Stimulated activated CD8-positive, alpha-beta memory T cell treated with anti-CD3 and anti-CD28 coated beads, Interleukin-15, amount 100 ng/mL, for 1 hour (primary cell): Measurements from ENCODE around the gene SLC13A3.

Experiments
- DNase-seq: peaks from one replicate; pipeline ENCODE4 v3.0.0-alpha.2; 2020; ENCODE audit warnings: low read depth

The SLC13A3 gene

DNA sequence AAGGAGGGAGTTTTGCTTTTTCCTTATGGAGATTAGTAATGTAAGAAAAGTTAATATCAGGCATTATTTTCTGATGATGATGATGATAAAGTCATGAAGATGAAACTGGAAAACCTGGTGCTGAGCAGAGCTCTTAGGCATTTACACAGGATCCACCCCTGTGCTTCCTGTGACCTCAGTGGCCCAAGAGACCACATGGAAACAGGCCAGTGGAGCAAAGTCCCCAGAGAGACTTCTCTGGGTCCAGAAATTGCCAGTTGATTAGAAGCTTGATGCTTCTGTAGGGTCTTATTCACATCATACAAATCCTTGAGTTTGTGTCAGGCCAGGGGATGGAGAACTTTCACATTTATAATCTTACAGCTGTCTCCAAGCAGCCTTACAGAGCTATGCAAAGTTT is 46.1 kb downstream of the SLC13A3 start:
- DNase-seq = no peak

GRCh38 chr20:46604551-46605133 is 46.6 kb downstream of the SLC13A3 start:
- DNase-seq = no peak

- DNase-seq = no peak
Measured at GRCh38 chr20:46602429-46602828, 48.8 kb downstream of the SLC13A3 start.

- no peak for DNase-seq
Measured at GRCh38 chr20:46601603-46602122, 49.6 kb downstream of the SLC13A3 start.

- DNase-seq = no peak
Measured at GRCh38 chr20:46600286-46600752, 50.9 kb downstream of the SLC13A3 start.

DNA sequence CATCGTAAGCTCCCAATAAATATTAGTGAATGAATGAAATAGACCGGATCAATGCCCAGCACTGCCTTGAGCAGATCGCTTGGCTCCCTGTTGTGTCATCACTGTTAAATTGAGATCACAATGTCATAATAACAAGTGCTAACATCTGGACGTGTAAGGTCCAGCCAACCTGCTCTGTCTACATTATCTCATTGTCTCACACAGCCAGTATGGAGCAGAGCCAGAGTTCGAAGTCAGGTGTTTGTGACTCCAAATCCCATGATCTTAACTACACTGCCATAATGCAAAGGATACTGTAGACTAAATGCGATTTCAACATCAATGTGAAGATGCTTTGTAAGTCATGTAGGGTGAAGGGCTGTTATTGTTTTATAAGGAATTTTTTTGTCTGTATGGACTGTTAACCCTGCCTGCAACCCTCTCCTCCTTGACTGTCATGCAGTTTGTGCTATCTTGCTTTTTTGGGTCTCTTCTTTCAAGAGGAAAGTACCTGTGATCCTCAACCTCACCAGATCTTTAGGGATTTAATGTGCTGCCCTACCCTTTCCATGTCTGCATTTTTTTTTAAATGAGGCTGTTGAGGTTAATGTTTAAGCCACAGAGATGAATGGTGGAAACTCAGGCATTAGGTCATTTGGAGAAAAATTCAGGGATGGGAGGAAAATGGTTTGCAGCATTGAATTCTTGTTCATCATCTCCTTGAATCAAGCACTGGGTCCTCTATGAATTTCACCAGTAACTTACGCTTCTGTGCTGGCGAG is 51.9 kb downstream of the SLC13A3 start:
- no peak for DNase-seq

DNA sequence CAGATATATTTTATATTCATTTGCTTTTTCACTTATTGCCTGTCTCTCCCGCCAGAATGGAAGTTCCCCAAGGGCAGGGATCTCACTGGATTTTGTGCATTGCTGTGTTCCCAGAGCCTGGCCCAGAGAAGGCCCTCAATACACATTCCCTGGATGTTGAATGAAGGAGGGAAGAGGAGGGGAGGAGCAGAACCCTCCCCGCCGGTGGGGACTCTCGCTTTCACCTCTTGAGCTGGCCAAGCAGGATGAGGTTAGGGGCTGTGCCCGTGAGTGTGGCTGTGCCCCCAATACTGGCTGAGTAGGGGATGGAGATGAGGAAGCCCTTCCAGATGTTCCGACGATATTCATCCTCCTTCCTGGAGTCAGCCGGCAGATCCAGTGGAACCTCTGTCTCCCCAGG is 55.3 kb downstream of the SLC13A3 start:
- DNase-seq = no peak

DNA sequence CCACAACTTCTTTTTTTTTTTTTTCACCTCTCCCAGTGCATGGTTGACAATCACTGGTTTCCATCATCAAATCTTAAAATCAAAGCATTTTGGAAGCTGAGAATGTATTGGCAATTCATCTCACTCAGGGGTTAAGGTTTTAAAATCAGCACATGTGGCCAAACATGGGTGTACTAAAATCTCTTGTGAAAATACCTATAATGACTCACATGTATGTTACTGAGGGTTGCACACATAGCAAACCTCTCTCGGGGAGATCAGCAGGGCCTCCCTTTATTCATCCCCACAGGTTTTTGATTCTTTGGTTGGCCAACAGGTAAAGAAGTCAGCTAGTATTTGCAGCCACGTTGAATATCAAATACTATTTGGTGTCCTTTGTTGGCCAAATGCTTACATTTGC is 56.5 kb downstream of the SLC13A3 start:
- no peak for DNase-seq

GRCh38 chr20:46592580-46593362 is 58.5 kb downstream of the SLC13A3 start:
- DNase-seq = no peak

DNA sequence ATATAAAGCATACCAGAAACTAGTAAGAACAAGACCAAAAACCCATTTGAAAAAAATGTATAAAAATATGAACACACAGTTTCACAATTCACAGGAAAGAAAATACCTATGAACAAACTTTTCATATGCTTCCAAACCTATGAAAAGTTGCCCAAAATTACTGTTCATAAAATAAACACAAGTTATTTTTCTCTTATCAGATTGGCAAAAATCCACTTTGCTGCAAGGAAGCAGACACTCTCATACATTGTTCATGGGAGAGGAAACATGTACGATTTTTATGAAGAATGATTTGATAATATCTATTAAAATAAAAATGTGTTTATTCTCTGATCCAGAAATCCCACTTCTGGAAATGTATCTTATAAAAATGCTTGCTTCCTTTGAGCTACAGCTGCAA is 60.8 kb downstream of the SLC13A3 start:
- no peak for DNase-seq

DNA sequence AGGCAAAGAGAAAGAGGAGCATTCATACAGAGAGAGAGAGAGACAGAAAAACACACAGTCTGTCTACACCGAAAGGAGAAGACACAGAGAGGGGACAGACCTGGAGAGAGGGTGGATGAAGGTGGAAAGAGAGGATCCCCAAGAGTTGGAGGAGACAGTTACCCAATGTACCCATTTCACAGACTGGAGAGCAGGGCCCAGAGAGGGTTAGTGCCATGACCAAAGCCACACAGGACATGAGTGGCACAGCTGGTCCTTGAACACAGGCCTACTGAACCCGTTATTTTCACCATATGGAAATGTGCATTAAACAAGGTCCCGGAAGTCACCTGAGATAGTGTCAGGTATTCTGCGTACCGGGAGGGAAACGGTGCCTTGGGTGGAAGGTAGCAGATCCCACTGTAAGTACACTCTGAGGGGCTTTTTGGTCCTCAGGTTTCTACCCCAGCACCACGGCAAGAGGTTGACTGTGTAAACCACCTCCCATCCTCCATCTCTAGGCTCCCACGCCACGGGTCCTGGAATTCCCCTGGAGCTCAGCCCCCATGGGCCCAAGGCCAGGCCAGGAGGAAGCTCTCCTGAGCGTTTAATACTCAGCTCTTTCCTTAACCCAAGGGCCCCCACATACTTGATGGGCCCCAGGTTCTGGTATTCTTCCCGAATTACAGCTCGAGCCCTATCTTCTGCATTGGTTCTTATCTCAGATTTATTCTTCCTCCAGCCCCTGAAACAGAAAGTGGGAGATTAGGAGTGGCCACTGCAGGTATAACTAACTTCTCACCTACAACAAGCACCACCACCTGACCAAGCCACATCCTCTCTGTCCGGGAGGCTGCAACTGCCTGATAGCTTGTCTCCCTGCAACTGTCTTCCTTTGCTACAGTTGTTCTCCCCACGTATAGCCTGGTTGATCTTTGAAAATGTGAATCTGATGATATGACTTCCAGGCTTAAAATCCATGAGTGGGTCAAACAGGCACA is 62.4 kb downstream of the SLC13A3 start:
- DNase-seq = no peak

DNA sequence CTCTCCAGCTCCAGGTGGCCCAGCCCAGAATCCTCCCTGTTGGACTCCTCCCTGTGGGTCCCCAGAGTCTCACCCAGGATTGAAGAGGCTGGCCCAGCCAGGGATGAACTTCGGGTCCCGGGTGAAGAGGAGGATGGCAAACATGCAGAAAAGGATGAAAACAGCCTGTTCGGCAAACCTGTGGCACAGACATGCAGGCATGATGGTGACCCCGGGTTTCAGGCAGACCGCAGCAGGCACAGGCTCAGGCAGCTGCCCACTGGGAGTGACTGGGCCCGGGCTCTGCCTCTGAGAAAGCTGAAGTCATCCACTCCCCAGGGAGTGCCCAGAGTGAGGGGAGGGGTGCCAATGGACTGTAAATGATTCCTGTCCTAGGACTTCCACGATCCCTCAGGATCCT is 63.3 kb downstream of the SLC13A3 start:
- no peak for DNase-seq

GRCh38 chr20:46586724-46587123 is 64.5 kb downstream of the SLC13A3 start:
- no peak for DNase-seq

DNA sequence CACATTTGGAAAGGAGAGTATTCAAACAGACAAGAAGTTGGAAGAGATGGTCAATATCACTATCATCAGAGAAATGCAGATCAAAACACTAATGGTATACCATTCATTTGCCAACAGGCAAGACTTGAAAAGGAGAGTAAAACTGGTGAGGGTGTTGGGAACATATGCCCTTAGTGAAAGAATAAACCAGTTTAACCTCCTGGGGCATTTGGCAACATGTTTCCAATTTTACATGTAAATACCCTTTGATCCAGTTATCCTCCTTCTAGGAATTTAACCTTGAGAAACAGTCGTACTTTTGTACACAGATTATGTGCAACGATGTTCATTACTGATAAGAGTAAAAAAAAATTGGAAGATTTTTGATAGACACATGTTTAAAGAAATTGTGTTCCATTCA is 66.8 kb downstream of the SLC13A3 start:
- no peak for DNase-seq

DNA sequence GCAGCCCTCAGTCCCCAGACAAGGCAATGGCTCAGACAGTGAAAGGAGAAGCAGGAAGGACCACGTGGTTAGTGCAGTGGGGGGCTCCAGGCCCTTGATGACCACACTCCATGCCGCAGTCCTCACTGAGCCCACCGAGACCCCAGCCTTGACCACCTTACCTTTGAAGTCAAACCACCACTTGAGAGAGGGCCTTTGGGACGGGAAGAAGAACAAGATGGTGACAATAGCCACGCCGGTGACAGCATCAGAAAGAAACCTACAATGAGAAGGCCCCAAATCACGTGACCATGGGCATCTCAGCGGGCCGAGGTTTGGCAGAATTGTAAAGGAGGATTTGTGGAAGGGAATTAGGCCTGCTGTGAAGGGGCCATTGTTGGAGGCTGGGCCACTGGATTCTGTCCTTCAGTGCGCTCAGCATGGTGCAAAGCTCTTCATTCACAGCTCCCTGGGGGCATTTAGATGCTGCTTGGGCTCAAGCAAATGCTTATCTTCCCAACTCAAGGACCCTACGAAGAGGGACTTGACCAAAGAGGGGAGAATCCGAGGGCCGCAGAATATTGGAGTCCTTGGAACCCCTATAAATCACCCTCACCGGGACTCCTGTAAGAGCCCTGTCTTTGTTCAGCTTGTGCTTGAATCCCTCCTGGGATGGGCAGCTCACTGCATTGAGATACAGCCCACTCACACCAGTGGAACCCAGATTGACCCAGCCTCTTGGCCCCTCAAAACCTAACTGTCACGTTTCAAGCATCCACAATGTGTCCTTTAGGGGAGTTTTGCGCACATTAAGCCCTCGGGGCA is 67.6 kb downstream of the SLC13A3 start:
- no peak for DNase-seq

DNA sequence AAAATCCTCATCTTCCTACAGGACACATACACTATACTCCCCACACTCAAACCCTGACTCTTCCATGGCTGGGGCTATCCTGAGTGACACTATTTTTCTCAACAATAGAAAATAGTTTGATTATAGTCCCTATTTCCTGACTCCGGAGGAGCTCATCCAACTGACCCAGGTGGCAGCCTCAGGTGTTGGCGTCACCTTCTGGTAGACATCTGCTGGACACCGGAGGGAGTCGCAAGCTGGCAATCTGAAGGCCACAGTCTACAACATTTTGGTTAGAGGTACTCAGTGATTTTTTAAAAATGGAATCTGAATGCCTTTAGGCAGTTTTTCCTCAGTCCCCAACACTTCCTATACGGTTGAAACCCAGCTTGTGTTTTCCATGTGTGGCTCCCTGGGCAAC is 68.6 kb downstream of the SLC13A3 start:
- DNase-seq = no peak

GRCh38 chr20:46581391-46581790 is 69.9 kb downstream of the SLC13A3 start:
- DNase-seq = no peak

DNA sequence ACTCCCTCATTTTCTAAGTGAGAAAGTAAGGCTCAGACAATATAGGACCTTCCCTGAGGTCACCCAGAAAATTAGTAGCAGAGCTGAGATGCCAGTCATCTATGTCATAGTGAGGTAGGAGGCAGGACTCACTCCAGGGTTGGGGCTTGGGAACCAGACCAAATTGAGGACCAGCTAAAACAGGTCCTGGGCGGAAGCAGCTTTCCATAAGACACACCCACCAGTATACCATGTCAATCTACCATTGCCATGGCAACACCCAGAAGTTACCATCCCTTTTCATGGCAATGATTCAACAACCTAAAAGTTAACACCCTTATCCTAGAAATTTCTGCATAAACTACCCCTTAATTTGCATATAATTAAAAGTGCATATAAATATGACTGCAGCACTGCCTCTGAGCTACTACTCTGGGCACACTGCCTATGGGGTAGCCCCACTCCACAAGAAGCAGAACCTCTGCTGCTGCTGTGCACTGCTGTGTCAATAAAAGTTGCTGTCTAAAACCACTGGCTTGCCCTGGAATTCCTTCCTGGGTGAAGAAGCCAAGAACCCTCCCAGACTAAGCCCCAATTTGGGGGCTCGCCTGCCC is 70.5 kb downstream of the SLC13A3 start:
- DNase-seq = no peak

GRCh38 chr20:46578745-46579144 is 72.5 kb downstream of the SLC13A3 start:
- DNase-seq = no peak

DNA sequence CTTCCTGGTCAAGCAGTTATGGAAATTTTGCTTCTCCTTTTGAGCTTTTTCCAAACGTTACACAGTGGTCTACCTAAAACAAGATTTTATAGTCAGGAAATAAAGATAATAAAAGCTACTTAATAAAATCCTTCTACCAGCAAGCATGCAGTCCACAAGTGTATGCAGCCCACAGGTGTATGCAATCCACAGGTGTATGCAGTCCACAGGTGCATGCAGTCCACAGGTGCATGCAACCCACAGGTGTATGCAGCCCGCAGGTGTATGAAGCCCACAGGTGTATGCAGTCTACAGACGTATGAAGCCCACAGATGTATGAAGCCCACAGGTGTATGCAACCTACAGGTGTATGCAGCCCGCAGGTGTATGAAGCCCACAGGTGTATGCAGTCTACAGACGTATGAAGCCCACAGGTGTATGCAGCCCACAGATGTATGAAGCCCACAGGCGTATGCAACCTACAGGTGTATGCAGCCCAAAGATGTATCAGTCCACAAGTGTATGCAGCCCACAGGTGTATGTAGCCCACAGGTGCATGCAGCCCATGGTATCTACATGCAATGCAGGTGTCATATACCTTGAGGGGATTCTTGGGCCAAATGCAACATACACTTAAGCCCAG is 74.4 kb downstream of the SLC13A3 start:
- no peak for DNase-seq
